Measurements from ENCODE around the gene B4GALNT1.

Gene B4GALNT1

GRCh38 chr12:57625261-57626032 is 7.6 kb downstream of the B4GALNT1 start:
- Histone ChIP-seq H2BK120ac (ENCODE audit: low read depth, low read length) (no peak overlapping the region), H3K4ac (ENCODE audit: low read length) (no peak overlapping the region), H3K79me1 (ENCODE audit: low read depth, low read length) (peaks cover 1% of the 10 kb centered on the region), H3K23ac (ENCODE audit: low read depth, low read length, poor library complexity) (no peak overlapping the region), H3K4me3 (ENCODE audit: low read length in 2 of 2) (no peak overlapping the region), H2BK5ac (ENCODE audit: low read length) (no peak overlapping the region), H3K9ac (ENCODE audit: low read depth, low read length, poor library complexity) (peak overlapping the region; percentile 14), H3K9me3 (replicated peaks in 1 of 2; ENCODE audit: control insufficient read depth in 2 of 2, insufficient read depth in 1 of 2, low read depth in 1 of 2, low read length in 2 of 2) (peaks cover 0 to 3% of the 10 kb centered on the region in 2 donors), H3K18ac (ENCODE audit: low read length) (no peak overlapping the region), H2BK15ac (ENCODE audit: low read length) (no peak overlapping the region), H2AK5ac (ENCODE audit: low read depth, low read length) (peak overlapping the region; percentile 16), H3K4me2 (ENCODE audit: insufficient read depth, low read length, poor library complexity, severe bottlenecking) (no peak overlapping the region), H3K27me3 (ENCODE audit: control insufficient read depth in 3 of 3, insufficient read depth in 3 of 3, low read depth in 1 of 3, low read length in 3 of 3) (peaks cover 0 to 96% (median 45%) of the 10 kb centered on the region in 3 experiments), H3K27ac (replicated peaks; ENCODE audit: low read length) (no peak overlapping the region), H3K14ac (ENCODE audit: low read length) (no peak overlapping the region), H3K36me3 (replicated peaks in 1 of 2; ENCODE audit: control insufficient read depth in 2 of 2, insufficient read depth in 2 of 2, low read length in 2 of 2) (peaks cover 0 to 58% of the 10 kb centered on the region in 2 donors), H4K8ac (ENCODE audit: low read depth, low read length) (no peak overlapping the region), H2AFZ (ENCODE audit: low read length) (no peak overlapping the region), H2BK12ac (ENCODE audit: low read length) (no peak overlapping the region), H4K91ac (ENCODE audit: low read depth, low read length, poor library complexity) (no peak overlapping the region), H3K4me1 (ENCODE audit: control insufficient read depth in 2 of 2, insufficient read depth in 1 of 2, low read depth in 1 of 2, low read length in 2 of 2) (peaks cover 1 to 13% of the 10 kb centered on the region in 2 donors)
- DNase-seq (ENCODE audit: low spot score) = no peak
- WGBS, 2 donors (ENCODE audit: extremely low coverage in 2 of 2, insufficient read length in 2 of 2, insufficient replicate concordance in 1 of 2) = no CpG with 5 or more reads among the region's 12 CpGs

- peaks cover 1 to 13% of the 10 kb centered on the region in 2 donors for H3K4me1 ChIP-seq (ENCODE audit: control insufficient read depth in 2 of 2, insufficient read depth in 1 of 2, low read depth in 1 of 2, low read length in 2 of 2)
- H3K14ac ChIP-seq (ENCODE audit: low read length) = no peak overlapping the region
- peak overlapping the region; percentile 16 for H2AK5ac ChIP-seq (ENCODE audit: low read depth, low read length)
- no peak overlapping the region for H3K4ac ChIP-seq (ENCODE audit: low read length)
- H2AFZ ChIP-seq (ENCODE audit: low read length) = no peak overlapping the region
- peak overlapping the region; percentile 39 for H3K18ac ChIP-seq (ENCODE audit: low read length)
- H3K27me3 ChIP-seq (ENCODE audit: control insufficient read depth in 3 of 3, insufficient read depth in 3 of 3, low read depth in 1 of 3, low read length in 3 of 3) = peaks cover 0 to 96% (median 53%) of the 10 kb centered on the region in 3 experiments
- WGBS, 2 donors (ENCODE audit: extremely low coverage in 2 of 2, insufficient read length in 2 of 2, insufficient replicate concordance in 1 of 2) = no CpG with 5 or more reads among the region's 8 CpGs
- H4K91ac ChIP-seq (ENCODE audit: low read depth, low read length, poor library complexity) = no peak overlapping the region
- H3K36me3 ChIP-seq (replicated peaks in 1 of 2; ENCODE audit: control insufficient read depth in 2 of 2, insufficient read depth in 2 of 2, low read length in 2 of 2) = peaks cover 0 to 50% of the 10 kb centered on the region in 2 donors
- no peak overlapping the region for H4K8ac ChIP-seq (ENCODE audit: low read depth, low read length)
- no peak overlapping the region for H2BK12ac ChIP-seq (ENCODE audit: low read length)
- no peak overlapping the region for H3K27ac ChIP-seq (replicated peaks; ENCODE audit: low read length)
- H3K9me3 ChIP-seq (replicated peaks in 1 of 2; ENCODE audit: control insufficient read depth in 2 of 2, insufficient read depth in 1 of 2, low read depth in 1 of 2, low read length in 2 of 2) = peaks cover 0 to 3% of the 10 kb centered on the region in 2 donors
- no peak overlapping the region for H3K23ac ChIP-seq (ENCODE audit: low read depth, low read length, poor library complexity)
- no peak overlapping the region for H2BK15ac ChIP-seq (ENCODE audit: low read length)
- H3K79me1 ChIP-seq (ENCODE audit: low read depth, low read length) = peaks cover 1% of the 10 kb centered on the region
- H2BK5ac ChIP-seq (ENCODE audit: low read length) = no peak overlapping the region
- no peak overlapping the region for H2BK120ac ChIP-seq (ENCODE audit: low read depth, low read length)
- H3K9ac ChIP-seq (ENCODE audit: low read depth, low read length, poor library complexity) = no peak overlapping the region
- H3K4me2 ChIP-seq (ENCODE audit: insufficient read depth, low read length, poor library complexity, severe bottlenecking) = no peak overlapping the region
- no peak for DNase-seq (ENCODE audit: low spot score)
- no peak overlapping the region for H3K4me3 ChIP-seq (ENCODE audit: low read length in 2 of 2)
Measured at GRCh38 chr12:57624441-57625220, 8.4 kb downstream of the B4GALNT1 start.

GRCh38 chr12:57623811-57624390 is 9.1 kb downstream of the B4GALNT1 start:
- Histone ChIP-seq H2BK12ac (ENCODE audit: low read length) (no peak overlapping the region), H2BK15ac (ENCODE audit: low read length) (no peak overlapping the region), H3K27ac (replicated peaks; ENCODE audit: low read length) (no peak overlapping the region), H2AFZ (ENCODE audit: low read length) (no peak overlapping the region), H4K91ac (ENCODE audit: low read depth, low read length, poor library complexity) (no peak overlapping the region), H2AK5ac (ENCODE audit: low read depth, low read length) (no peak overlapping the region), H3K4ac (ENCODE audit: low read length) (no peak overlapping the region), H4K8ac (ENCODE audit: low read depth, low read length) (no peak overlapping the region), H3K27me3 (ENCODE audit: control insufficient read depth in 3 of 3, insufficient read depth in 3 of 3, low read depth in 1 of 3, low read length in 3 of 3) (peaks cover 0 to 97% (median 54%) of the 10 kb centered on the region in 3 experiments), H3K23ac (ENCODE audit: low read depth, low read length, poor library complexity) (no peak overlapping the region), H3K4me1 (ENCODE audit: control insufficient read depth in 2 of 2, insufficient read depth in 1 of 2, low read depth in 1 of 2, low read length in 2 of 2) (peaks cover 1 to 13% of the 10 kb centered on the region in 2 donors), H3K14ac (ENCODE audit: low read length) (no peak overlapping the region), H3K4me2 (ENCODE audit: insufficient read depth, low read length, poor library complexity, severe bottlenecking) (no peak overlapping the region), H3K9me3 (replicated peaks in 1 of 2; ENCODE audit: control insufficient read depth in 2 of 2, insufficient read depth in 1 of 2, low read depth in 1 of 2, low read length in 2 of 2) (peaks cover 0 to 2% of the 10 kb centered on the region in 2 donors), H2BK120ac (ENCODE audit: low read depth, low read length) (no peak overlapping the region), H3K36me3 (replicated peaks in 1 of 2; ENCODE audit: control insufficient read depth in 2 of 2, insufficient read depth in 2 of 2, low read length in 2 of 2) (peaks cover 0 to 43% of the 10 kb centered on the region in 2 donors), H2BK5ac (ENCODE audit: low read length) (no peak overlapping the region), H3K9ac (ENCODE audit: low read depth, low read length, poor library complexity) (no peak overlapping the region), H3K18ac (ENCODE audit: low read length) (no peak overlapping the region), H3K4me3 (ENCODE audit: low read length in 2 of 2) (no peak overlapping the region), H3K79me1 (ENCODE audit: low read depth, low read length) (peaks cover 1% of the 10 kb centered on the region)
- DNase-seq (ENCODE audit: low spot score) = no peak
- WGBS, 2 donors (ENCODE audit: extremely low coverage in 2 of 2, insufficient read length in 2 of 2, insufficient replicate concordance in 1 of 2) = no CpG with 5 or more reads among the region's 5 CpGs

Data from neuronal stem cell (in vitro differentiated cells).